ENCODE results near the gene SPOCK1.

DNA sequence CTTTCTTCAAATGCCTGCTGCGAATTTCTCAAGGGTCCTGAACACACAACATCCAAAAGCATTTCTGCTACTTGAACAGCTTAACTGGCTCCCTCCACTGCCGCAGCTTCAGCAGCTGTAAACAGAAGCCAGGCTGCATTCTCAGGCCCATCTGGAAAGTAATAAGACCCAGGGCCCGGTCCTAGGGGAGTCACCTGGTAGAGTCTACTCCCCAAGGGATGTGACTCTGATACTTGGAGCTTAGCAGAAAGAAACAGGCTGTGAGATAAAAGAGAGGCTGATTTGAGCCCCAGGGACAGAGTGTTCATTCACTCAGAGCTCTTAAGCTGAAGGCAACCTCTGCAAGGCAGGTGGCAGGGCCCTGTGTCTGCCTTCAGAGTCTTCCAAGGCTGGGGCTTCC, 356.8 kb downstream of the SPOCK1 start:
- TF ChIP-seq, protein P1, sequence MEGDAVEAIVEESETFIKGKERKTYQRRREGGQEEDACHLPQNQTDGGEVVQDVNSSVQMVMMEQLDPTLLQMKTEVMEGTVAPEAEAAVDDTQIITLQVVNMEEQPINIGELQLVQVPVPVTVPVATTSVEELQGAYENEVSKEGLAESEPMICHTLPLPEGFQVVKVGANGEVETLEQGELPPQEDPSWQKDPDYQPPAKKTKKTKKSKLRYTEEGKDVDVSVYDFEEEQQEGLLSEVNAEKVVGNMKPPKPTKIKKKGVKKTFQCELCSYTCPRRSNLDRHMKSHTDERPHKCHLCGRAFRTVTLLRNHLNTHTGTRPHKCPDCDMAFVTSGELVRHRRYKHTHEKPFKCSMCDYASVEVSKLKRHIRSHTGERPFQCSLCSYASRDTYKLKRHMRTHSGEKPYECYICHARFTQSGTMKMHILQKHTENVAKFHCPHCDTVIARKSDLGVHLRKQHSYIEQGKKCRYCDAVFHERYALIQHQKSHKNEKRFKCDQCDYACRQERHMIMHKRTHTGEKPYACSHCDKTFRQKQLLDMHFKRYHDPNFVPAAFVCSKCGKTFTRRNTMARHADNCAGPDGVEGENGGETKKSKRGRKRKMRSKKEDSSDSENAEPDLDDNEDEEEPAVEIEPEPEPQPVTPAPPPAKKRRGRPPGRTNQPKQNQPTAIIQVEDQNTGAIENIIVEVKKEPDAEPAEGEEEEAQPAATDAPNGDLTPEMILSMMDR (IDR thresholded peaks at IDR 0.05; ENCODE audit: low read depth, low read length) = no peak
- TF ChIP-seq MYC (IDR thresholded peaks at IDR 0.05; ENCODE audit: low read depth, low read length) = no peak
- TF ChIP-seq POLR2A (IDR thresholded peaks at IDR 0.05; ENCODE audit: extremely low read depth, insufficient read length) = no peak
